Central memory CD8-positive, alpha-beta T cell (primary cell): ENCODE measurements around the gene PCDHA9.
"Not testable (repeated sequence)": the region's sequence is repeated elsewhere in the genome, so short reads cannot be mapped to it uniquely, and the experiment has no call there.

Source experiments
- ATAC-seq: fragments of 150-1000 bp; cut with Tn5 transposase; replicated peaks from 2 replicates; pipeline ENCODE4 v1.10.0; 2022; ENCODE audit warnings: mild to moderate bottlenecking, moderate FRiP score, moderate number of reproducible peaks; ENCODE audit not compliant: poor library complexity, severe bottlenecking; ENCODE audit errors: extremely low read depth
- DNase-seq, 2 donors: peaks; one replicate each; pipeline ENCODE4 v3.0.0; 2021; ENCODE audit warnings: low spot score in 2 of 2
- H3K27ac Mint-ChIP-seq: one replicate; pipeline ENCODE4 v1.8.0; 2022; ENCODE audit warnings: low read depth, mild to moderate bottlenecking, moderate library complexity, mixed read lengths
- H3K27me3 Mint-ChIP-seq: one replicate; pipeline ENCODE4 v1.8.0; 2022; ENCODE audit warnings: mixed read lengths
- H3K36me3 Mint-ChIP-seq: one replicate; pipeline ENCODE4 v1.8.0; 2022; ENCODE audit warnings: mild to moderate bottlenecking, moderate library complexity, mixed read lengths; ENCODE audit not compliant: insufficient read depth
- H3K4me1 Mint-ChIP-seq: one replicate; pipeline ENCODE4 v1.8.0; 2022; ENCODE audit warnings: mixed read lengths
- H3K4me3 Mint-ChIP-seq: one replicate; pipeline ENCODE4 v1.8.0; 2022; ENCODE audit warnings: mild to moderate bottlenecking, moderate library complexity, mixed read lengths
- H3K9me3 Mint-ChIP-seq: one replicate; pipeline ENCODE4 v1.8.0; 2022; ENCODE audit warnings: mixed read lengths

The PCDHA9 gene

DNA sequence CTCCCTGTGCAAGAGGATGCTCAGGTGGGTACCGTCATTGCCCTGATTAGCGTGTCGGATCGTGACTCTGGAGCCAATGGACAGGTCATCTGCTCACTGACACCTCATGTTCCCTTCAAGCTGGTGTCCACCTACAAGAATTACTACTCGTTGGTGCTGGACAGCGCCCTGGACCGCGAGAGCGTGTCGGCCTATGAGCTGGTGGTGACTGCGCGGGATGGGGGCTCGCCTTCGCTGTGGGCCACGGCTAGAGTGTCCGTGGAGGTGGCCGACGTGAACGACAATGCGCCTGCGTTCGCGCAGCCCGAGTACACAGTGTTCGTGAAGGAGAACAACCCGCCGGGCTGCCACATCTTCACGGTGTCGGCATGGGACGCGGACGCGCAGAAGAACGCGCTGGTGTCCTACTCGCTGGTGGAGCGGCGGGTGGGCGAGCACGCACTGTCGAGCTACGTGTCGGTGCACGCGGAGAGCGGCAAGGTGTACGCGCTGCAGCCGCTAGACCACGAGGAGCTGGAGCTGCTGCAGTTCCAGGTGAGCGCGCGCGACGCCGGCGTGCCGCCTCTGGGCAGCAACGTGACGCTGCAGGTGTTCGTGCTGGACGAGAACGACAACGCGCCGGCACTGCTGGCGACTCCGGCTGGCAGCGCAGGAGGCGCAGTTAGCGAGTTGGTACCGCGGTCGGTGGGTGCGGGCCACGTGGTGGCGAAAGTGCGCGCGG is 28.5 kb downstream of the PCDHA9 start:
- peaks cover 31% of the 10 kb centered on the region for H3K27me3 Mint-ChIP-seq
- H3K36me3 Mint-ChIP-seq, DNase-seq, ATAC-seq, H3K4me3 Mint-ChIP-seq, H3K4me1 Mint-ChIP-seq, H3K9me3 Mint-ChIP-seq, H3K27ac Mint-ChIP-seq: not testable (repeated sequence)

DNA sequence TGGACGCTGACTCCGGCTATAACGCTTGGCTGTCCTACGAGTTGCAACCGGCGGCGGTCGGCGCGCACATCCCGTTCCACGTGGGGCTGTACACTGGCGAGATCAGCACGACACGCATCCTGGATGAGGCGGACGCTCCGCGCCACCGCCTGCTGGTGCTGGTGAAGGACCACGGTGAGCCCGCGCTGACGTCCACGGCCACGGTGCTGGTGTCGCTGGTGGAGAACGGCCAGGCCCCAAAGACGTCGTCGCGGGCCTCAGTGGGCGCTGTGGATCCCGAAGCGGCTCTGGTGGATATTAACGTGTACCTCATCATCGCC is 29.0 kb downstream of the PCDHA9 start:
- Mint-ChIP-seq H3K36me3 (no peaks in the 10 kb centered on the region), H3K4me3 (no peak overlapping the region), H3K4me1 (no peaks in the 10 kb centered on the region), H3K9me3 (peaks cover 6% of the 10 kb centered on the region), H3K27me3 (peaks cover 34% of the 10 kb centered on the region), H3K27ac (no peak overlapping the region)
- ATAC-seq (no peak), DNase-seq (no peak)

DNA sequence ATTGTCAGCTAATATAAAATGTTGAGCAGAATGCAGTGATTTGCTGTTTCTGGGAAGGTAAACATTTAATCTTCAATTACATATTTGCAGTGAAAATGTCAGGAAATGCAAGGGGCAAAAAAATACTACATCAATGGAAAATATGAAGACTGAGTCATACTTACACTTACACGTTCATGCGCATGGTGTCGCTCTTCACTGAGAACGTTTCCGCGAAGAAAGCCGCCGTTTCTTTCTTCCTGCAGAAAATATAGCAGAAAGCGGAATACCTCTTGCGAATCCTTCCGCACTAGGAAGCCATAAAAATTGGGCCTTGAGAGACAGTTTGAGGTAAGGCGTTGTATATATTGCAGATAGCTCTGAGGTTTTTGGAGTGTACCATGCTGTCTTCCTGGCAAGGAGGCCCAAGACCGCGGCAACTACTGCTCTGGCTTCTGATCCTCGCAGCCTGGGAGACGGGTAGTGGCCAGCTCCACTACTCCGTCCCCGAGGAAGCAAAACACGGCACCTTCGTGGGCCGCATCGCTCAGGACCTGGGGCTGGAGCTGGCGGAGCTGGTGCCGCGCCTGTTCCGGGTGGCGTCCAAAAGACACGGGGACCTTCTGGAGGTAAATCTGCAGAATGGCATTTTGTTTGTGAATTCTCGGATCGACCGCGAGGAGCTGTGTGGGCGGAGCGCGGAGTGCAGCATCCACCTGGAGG is 33.9 kb downstream of the PCDHA9 start, which contains the start of gene PCDHA13:
PCDHA13 (plus strand) TSS at position 236 of the 702 bp plus-strand sequence; CDS start at position 381, 145 bp downstream.
- Mint-ChIP-seq H3K4me3 (no peak within 1 kb of the TSS), H3K36me3 (no peaks in the 10 kb centered on the region), H3K9me3 (peaks cover 6% of the 10 kb centered on the region), H3K27ac (no peak within 1 kb of the TSS), H3K27me3 (peaks cover 27% of the 10 kb centered on the region), H3K4me1 (no peaks in the 10 kb centered on the region)
- DNase-seq = no peak
- ATAC-seq = no peak

DNA sequence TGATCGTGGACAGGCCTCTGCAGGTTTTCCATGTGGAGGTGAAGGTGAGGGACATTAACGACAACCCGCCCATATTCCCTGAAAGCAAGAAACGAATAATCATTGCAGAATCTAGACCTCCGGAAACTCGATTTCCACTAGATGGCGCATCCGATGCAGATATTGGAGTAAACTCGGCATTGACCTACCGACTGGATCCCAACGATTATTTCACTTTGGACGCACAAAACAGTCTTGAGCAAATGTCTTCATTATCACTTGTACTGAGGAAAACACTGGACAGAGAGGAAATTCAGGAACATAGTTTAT is 34.4 kb downstream of the PCDHA9 start:
- Mint-ChIP-seq H3K36me3 (no peaks in the 10 kb centered on the region), H3K4me1 (no peaks in the 10 kb centered on the region), H3K4me3 (no peak overlapping the region), H3K27ac (no peak overlapping the region), H3K27me3 (peaks cover 32% of the 10 kb centered on the region), H3K9me3 (peaks cover 10% of the 10 kb centered on the region)
- DNase-seq = no peak
- no peak for ATAC-seq

DNA sequence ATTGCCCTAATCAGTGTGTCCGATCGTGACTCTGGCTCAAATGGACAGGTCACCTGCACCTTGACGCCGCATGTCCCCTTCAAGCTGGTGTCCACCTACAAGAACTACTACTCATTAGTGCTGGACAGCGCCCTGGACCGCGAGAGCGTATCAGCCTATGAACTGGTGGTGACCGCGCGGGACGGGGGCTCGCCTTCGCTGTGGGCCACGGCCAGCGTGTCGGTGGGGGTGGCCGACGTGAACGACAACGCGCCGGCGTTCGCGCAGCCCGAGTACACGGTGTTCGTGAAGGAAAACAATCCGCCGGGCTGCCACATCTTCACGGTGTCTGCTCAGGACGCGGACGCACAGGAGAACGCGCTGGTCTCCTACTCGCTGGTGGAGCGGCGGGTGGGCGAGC is 35.2 kb downstream of the PCDHA9 start:
- peaks cover 40% of the 10 kb centered on the region for H3K27me3 Mint-ChIP-seq

DNA sequence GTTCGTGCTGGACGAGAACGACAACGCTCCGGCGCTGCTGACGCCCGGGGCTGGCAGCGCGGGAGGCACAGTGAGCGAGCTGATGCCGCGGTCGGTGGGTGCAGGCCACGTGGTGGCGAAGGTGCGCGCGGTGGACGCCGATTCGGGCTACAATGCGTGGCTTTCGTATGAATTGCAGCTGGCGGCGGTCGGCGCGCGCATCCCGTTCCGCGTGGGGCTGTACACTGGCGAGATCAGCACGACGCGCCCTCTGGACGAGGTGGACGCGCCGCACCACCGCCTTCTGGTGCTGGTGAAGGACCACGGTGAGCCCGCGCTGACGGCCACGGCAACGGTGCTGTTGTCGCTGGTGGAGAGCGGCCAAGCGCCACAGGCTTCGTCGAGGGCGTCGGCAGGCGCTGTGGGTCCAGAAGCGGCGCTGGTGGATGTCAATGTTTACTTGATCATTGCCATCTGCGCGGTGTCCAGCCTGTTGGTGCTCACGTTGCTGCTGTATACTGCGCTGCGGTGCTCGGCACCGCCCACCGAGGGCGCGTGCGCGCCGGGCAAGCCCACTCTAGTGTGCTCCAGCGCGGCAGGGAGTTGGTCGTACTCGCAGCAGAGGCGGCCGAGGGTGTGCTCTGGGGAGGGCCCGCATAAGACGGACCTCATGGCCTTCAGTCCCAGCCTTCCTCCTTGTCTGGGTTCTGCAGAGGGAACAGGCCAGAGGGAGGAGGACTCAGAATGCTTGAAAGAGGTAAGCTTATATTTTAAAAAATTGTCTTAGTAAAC is 35.9 kb downstream of the PCDHA9 start:
- ATAC-seq = no peak
- H3K27me3 Mint-ChIP-seq = peaks cover 40% of the 10 kb centered on the region
- no peaks in the 10 kb centered on the region for H3K4me1 Mint-ChIP-seq
- H3K36me3 Mint-ChIP-seq = no peaks in the 10 kb centered on the region
- no peak for DNase-seq
- H3K4me3 Mint-ChIP-seq = no peak overlapping the region
- H3K27ac Mint-ChIP-seq = no peak overlapping the region
- H3K9me3 Mint-ChIP-seq = peaks cover 8% of the 10 kb centered on the region

More for the DNA sequence above, 35.2 kb downstream of the PCDHA9 start:
- no peak for DNase-seq
- ATAC-seq = no peak
- H3K27ac Mint-ChIP-seq = no peak overlapping the region
- peaks cover 13% of the 10 kb centered on the region for H3K9me3 Mint-ChIP-seq
- no peaks in the 10 kb centered on the region for H3K4me1 Mint-ChIP-seq
- no peaks in the 10 kb centered on the region for H3K36me3 Mint-ChIP-seq
- no peak overlapping the region for H3K4me3 Mint-ChIP-seq
